GM23338 (cell line): ENCODE measurements around the gene CATSPERZ.
"Not testable (repeated sequence)": the region's sequence is repeated elsewhere in the genome, so short reads cannot be mapped to it uniquely, and the experiment has no call there.

Source experiments
- CREB1 ChIP-seq: fragments of 250-450 bp; sonication (Bioruptor Pico); IDR thresholded peaks from 2 replicates; pipeline ENCODE4 v1.5.0; 2020; ENCODE audit warnings: low read depth, mild to moderate bottlenecking, moderate library complexity
- EZH2phosphoT487 ChIP-seq: fragments of 200-600 bp; sonication (generic); IDR thresholded peaks from one replicate; pipeline ENCODE4 v1.8.1; 2018; ENCODE audit warnings: antibody characterized with exemption; ENCODE audit not compliant: unreplicated experiment
- POLR2AphosphoS5 ChIP-seq: IDR thresholded peaks from 2 replicates; pipeline ENCODE4 v1.6.1; 2016; ENCODE audit warnings: antibody characterized with exemption, low read depth
- TF ChIP-seq, protein P1 (sequence below), 2 experiments: fragments of 200-600 bp in 1 of 2; sonication (generic) in 1 of 2; conservative IDR thresholded peaks; 2 replicates each; pipeline versions ENCODE4 v1.5.1 to v1.6.1; 2016 to 2017; ENCODE audit warnings: antibody characterized with exemption in 2 of 2, low read depth in 2 of 2, mild to moderate bottlenecking in 2 of 2, moderate library complexity in 1 of 2

- TF ChIP-seq, protein P1, sequence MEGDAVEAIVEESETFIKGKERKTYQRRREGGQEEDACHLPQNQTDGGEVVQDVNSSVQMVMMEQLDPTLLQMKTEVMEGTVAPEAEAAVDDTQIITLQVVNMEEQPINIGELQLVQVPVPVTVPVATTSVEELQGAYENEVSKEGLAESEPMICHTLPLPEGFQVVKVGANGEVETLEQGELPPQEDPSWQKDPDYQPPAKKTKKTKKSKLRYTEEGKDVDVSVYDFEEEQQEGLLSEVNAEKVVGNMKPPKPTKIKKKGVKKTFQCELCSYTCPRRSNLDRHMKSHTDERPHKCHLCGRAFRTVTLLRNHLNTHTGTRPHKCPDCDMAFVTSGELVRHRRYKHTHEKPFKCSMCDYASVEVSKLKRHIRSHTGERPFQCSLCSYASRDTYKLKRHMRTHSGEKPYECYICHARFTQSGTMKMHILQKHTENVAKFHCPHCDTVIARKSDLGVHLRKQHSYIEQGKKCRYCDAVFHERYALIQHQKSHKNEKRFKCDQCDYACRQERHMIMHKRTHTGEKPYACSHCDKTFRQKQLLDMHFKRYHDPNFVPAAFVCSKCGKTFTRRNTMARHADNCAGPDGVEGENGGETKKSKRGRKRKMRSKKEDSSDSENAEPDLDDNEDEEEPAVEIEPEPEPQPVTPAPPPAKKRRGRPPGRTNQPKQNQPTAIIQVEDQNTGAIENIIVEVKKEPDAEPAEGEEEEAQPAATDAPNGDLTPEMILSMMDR (conservative IDR thresholded peaks at IDR 0.05; ENCODE audit: low read depth in 2 of 2): not testable (repeated sequence)
- TF ChIP-seq POLR2AphosphoS5; CREB1 (CRISPR knock-in tag); EZH2phosphoT487: not testable (repeated sequence)
Measured at GRCh38 chr11:64315667-64316526, 15.7 kb downstream of the CATSPERZ start.
